Immature natural killer cell (primary cell): ENCODE results near the gene OAS2. TPM values are rescaled to one million over a fixed set of nuclear protein-coding genes. Genes with fewer than 3 reads are reported as not detected.

ENCODE experiments used
- DNase-seq, 3 donors: peaks; one replicate each; pipeline ENCODE4 v3.0.0; 2022; ENCODE audit warnings: mixed read lengths in 1 of 3
- H3K27ac Mint-ChIP-seq, 6 donors: one replicate each; pipeline ENCODE4 v1.8.0; 2020; ENCODE audit warnings: mixed read lengths in 6 of 6, mild to moderate bottlenecking in 5 of 6, inconsistent platforms in 4 of 6, moderate library complexity in 3 of 6
- H3K27me3 Mint-ChIP-seq, 3 donors: one replicate each; pipeline ENCODE4 v1.8.0; 2020 to 2021; ENCODE audit warnings: low read depth in 3 of 3, mild to moderate bottlenecking in 3 of 3, mixed read lengths in 3 of 3, moderate library complexity in 3 of 3, inconsistent platforms in 1 of 3
- H3K36me3 Mint-ChIP-seq, 3 donors: one replicate each; pipeline ENCODE4 v1.8.0; 2020; ENCODE audit warnings: mixed read lengths in 3 of 3, inconsistent platforms in 2 of 3, mild to moderate bottlenecking in 2 of 3
- H3K4me1 Mint-ChIP-seq, 2 donors: one replicate each; pipeline ENCODE4 v1.8.0; 2020; ENCODE audit warnings: inconsistent platforms in 2 of 2, mild to moderate bottlenecking in 2 of 2, mixed read lengths in 2 of 2, moderate library complexity in 1 of 2
- H3K4me3 Mint-ChIP-seq, 5 donors: one replicate each; pipeline ENCODE4 v1.8.0; 2020; ENCODE audit warnings: mild to moderate bottlenecking in 5 of 5, mixed read lengths in 5 of 5, inconsistent platforms in 3 of 5, moderate library complexity in 3 of 5
- H3K9me3 Mint-ChIP-seq, 6 donors: one replicate each; pipeline ENCODE4 v1.8.0; 2020; ENCODE audit warnings: mild to moderate bottlenecking in 6 of 6, mixed read lengths in 6 of 6, inconsistent platforms in 4 of 6, moderate library complexity in 3 of 6
- polyA plus RNA-seq, 3 donors: library from polyadenylated mRNA; unstranded; fragments of 300-500 nt; fragmentation: Illumina TruSeq; gene quantifications; one replicate each; pipeline ENCODE4 v1.2.3, GENCODE V29; 2021

Gene OAS2
- polyA plus RNA-seq, 3 donors from 2014 or later = 24.3 to 64.5 (median 26.9) TPM

DNA sequence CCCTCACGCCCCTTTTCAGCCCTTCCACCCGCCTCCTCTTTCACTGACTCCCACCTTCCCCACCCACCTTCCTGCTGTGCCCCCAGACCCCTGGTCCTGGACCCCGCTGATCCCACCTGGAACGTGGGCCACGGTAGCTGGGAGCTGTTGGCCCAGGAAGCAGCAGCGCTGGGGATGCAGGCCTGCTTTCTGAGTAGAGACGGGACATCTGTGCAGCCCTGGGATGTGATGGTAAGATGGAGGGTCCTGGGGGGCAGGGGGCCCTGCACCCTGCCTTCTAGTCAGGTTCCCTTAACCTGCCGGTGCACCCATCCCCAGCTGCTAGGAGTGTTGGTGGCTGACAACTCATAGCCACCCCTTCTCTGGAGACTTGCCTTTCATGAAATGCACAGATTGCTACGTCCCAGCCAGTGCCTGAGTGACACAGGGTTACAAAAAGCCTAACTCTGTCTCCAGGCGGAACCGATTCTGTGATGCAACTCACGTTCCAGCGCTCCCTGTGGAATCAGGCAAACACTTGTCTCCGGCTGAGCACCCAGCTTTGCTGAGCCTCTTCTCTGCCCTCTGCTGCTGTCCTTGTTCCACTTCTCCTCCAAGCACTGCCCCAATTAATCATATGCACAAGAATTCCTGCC is 15.0 kb upstream of the OAS2 start:
- Mint-ChIP-seq H3K36me3 (peaks cover 36 to 70% (median 69%) of the 10 kb centered on the region in 3 donors), H3K27ac (no peak overlapping the region)

DNA sequence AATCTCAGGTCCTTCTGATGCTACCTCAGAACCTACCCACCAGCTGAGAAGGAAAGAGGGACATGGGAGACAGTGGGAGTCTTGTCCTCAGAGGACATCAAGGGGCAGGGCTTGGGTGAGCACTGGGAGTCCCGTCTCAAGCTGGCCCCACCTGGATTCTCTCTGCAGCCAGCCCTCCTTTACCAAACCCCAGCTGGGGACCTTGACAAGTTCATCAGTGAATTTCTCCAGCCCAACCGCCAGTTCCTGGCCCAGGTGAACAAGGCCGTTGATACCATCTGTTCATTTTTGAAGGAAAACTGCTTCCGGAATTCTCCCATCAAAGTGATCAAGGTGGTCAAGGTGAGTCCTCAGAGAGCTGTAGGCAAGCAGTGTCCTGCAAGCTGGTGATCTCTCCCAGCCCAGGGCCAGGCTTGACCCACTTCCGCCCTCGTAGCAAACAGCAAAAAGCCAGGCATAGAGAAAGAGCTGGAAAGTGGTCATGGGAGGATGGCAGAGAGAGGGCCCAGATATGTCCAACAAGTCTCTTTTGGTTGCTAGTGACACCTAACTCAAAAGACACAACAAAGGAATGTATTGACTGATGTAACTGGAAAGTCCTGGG is 14.2 kb upstream of the OAS2 start:
- peaks cover 35 to 63% (median 62%) of the 10 kb centered on the region in 3 donors for H3K36me3 Mint-ChIP-seq
- H3K9me3 Mint-ChIP-seq = peaks cover 0 to 6% (median 0%) of the 10 kb centered on the region in 6 donors
- no peaks in the 10 kb centered on the region for H3K4me1 Mint-ChIP-seq
- H3K27me3 Mint-ChIP-seq = peaks cover 0 to 1% (median 0%) of the 10 kb centered on the region in 3 donors
- H3K4me3 Mint-ChIP-seq = no peak overlapping the region
- no peak for DNase-seq
- H3K27ac Mint-ChIP-seq = no peak overlapping the region

More for the DNA sequence above, 15.0 kb upstream of the OAS2 start:
- Mint-ChIP-seq H3K9me3 (peaks cover 0 to 6% (median 0%) of the 10 kb centered on the region in 6 donors), H3K27me3 (peaks cover 0 to 1% (median 0%) of the 10 kb centered on the region in 3 donors), H3K4me1 (no peaks in the 10 kb centered on the region), H3K4me3 (no peak overlapping the region)
- DNase-seq = no peak

DNA sequence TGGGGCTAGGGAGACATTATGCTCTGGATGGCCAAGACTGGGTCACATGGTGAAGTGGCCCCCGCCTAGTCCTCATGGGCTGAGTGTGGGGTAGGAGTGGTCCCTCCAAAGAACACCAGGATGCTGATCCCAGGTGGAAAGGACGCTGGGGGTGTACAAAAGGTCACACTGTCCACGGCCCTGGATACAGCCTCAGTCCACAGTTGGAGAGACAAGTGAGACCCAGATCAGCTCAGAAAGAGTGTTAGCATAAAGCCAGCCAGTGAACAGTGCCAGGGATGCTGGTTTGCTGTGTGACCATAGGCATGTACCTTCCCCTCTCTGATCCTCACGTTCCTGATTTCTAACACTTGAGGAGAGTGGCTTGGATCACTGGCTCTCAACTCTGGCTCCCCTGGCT is 13.4 kb upstream of the OAS2 start:
- no peak overlapping the region for H3K27ac Mint-ChIP-seq
- peaks cover 27 to 59% (median 56%) of the 10 kb centered on the region in 3 donors for H3K36me3 Mint-ChIP-seq
- H3K27me3 Mint-ChIP-seq = peaks cover 0 to 3% (median 0%) of the 10 kb centered on the region in 3 donors
- H3K4me3 Mint-ChIP-seq = no peak overlapping the region
- peaks cover 0 to 2% (median 0%) of the 10 kb centered on the region in 6 donors for H3K9me3 Mint-ChIP-seq
- no peak for DNase-seq
- H3K4me1 Mint-ChIP-seq = no peaks in the 10 kb centered on the region

DNA sequence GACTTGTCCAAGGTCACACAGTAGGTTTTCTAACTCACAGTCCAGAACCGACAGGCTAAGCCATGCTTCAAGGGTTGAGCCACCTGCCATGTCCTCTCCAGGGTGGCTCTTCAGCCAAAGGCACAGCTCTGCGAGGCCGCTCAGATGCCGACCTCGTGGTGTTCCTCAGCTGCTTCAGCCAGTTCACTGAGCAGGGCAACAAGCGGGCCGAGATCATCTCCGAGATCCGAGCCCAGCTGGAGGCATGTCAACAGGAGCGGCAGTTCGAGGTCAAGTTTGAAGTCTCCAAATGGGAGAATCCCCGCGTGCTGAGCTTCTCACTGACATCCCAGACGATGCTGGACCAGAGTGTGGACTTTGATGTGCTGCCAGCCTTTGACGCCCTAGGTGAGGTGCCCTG is 12.7 kb upstream of the OAS2 start:
- Mint-ChIP-seq H3K36me3 (peaks cover 26 to 57% (median 53%) of the 10 kb centered on the region in 3 donors), H3K4me3 (no peak overlapping the region), H3K9me3 (peaks cover 0 to 2% (median 0%) of the 10 kb centered on the region in 6 donors), H3K27me3 (peaks cover 0 to 3% (median 0%) of the 10 kb centered on the region in 3 donors), H3K27ac (no peak overlapping the region), H3K4me1 (no peaks in the 10 kb centered on the region)
- DNase-seq = no peak

DNA sequence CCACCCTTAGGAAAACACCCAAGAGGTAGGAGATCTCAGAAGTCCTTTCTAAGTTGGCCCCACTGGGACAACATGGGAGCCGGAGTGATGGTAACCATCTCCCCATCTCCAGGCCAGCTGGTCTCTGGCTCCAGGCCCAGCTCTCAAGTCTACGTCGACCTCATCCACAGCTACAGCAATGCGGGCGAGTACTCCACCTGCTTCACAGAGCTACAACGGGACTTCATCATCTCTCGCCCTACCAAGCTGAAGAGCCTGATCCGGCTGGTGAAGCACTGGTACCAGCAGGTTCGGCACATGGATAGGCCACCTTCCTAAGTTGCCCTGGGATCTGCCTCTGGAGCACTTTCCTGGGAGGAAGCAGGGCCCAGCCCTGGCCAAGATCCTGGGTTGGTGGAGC is 11.0 kb upstream of the OAS2 start:
- no peak for DNase-seq

DNA sequence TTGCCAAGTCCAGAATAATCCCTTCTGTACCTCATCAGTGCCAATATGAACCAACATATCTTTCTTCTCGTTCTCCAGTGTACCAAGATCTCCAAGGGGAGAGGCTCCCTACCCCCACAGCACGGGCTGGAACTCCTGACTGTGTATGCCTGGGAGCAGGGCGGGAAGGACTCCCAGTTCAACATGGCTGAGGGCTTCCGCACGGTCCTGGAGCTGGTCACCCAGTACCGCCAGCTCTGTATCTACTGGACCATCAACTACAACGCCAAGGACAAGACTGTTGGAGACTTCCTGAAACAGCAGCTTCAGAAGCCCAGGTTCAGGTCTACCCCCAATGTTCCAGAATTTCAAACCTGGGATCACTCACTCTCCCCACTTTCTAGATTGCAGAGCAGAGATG is 10.5 kb upstream of the OAS2 start:
- Mint-ChIP-seq H3K27me3 (peaks cover 0 to 3% (median 0%) of the 10 kb centered on the region in 3 donors), H3K27ac (no peak overlapping the region), H3K36me3 (peaks cover 12 to 36% (median 35%) of the 10 kb centered on the region in 3 donors), H3K4me3 (no peak overlapping the region), H3K4me1 (no peaks in the 10 kb centered on the region), H3K9me3 (peaks cover 0 to 2% (median 0%) of the 10 kb centered on the region in 6 donors)
- DNase-seq = no peak

More for the DNA sequence above, 11.0 kb upstream of the OAS2 start:
- Mint-ChIP-seq H3K4me1 (no peaks in the 10 kb centered on the region), H3K4me3 (no peak overlapping the region), H3K36me3 (peaks cover 16 to 40% (median 38%) of the 10 kb centered on the region in 3 donors), H3K27ac (no peak overlapping the region), H3K27me3 (peaks cover 0 to 3% (median 0%) of the 10 kb centered on the region in 3 donors), H3K9me3 (peaks cover 0 to 2% (median 0%) of the 10 kb centered on the region in 6 donors)

DNA sequence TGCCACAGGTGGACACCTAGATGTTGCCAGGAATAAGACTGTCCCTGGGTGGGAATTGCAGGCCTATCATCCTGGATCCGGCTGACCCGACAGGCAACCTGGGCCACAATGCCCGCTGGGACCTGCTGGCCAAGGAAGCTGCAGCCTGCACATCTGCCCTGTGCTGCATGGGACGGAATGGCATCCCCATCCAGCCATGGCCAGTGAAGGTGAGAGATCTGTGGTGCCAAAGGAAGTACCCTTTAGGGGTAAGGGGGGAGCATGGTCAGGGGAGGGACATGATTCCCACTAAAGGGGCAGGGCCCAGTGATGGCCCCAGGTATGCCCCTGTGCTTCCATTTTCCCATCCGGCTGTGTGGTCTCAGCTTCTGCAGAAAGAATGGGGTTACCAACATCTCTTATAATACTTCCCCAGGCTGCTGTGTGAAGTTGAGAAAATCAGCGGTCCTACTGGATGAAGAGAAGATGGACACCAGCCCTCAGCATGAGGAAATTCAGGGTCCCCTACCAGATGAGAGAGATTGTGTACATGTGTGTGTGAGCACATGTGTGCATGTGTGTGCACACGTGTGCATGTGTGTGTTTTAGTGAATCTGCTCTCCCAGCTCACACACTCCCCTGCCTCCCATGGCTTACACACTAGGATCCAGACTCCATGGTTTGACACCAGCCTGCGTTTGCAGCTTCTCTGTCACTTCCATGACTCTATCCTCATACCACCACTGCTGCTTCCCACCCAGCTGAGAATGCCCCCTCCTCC is 8.6 kb upstream of the OAS2 start:
- Mint-ChIP-seq H3K27ac (no peak overlapping the region), H3K36me3 (peaks cover 5 to 29% (median 25%) of the 10 kb centered on the region in 3 donors), H3K4me3 (no peak overlapping the region), H3K9me3 (no peaks in the 10 kb centered on the region), H3K4me1 (no peaks in the 10 kb centered on the region), H3K27me3 (peaks cover 0 to 3% (median 0%) of the 10 kb centered on the region in 3 donors)
- no peak for DNase-seq

DNA sequence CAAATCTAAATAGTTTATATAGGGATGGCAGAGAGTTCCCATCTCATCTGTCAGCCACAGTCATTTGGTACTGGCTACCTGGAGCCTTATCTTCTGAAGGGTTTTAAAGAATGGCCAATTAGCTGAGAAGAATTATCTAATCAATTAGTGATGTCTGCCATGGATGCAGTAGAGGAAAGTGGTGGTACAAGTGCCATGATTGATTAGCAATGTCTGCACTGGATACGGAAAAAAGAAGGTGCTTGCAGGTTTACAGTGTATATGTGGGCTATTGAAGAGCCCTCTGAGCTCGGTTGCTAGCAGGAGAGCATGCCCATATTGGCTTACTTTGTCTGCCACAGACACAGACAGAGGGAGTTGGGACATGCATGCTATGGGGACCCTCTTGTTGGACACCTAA is 7.9 kb upstream of the OAS2 start:
- peak overlapping the region in 1 of 6 donors; percentile 53 for H3K27ac Mint-ChIP-seq
- no peak for DNase-seq
- no peaks in the 10 kb centered on the region for H3K9me3 Mint-ChIP-seq
- peaks cover 5 to 29% (median 22%) of the 10 kb centered on the region in 3 donors for H3K36me3 Mint-ChIP-seq
- H3K4me3 Mint-ChIP-seq = no peak overlapping the region
- no peaks in the 10 kb centered on the region for H3K4me1 Mint-ChIP-seq
- peaks cover 0 to 3% (median 0%) of the 10 kb centered on the region in 3 donors for H3K27me3 Mint-ChIP-seq

DNA sequence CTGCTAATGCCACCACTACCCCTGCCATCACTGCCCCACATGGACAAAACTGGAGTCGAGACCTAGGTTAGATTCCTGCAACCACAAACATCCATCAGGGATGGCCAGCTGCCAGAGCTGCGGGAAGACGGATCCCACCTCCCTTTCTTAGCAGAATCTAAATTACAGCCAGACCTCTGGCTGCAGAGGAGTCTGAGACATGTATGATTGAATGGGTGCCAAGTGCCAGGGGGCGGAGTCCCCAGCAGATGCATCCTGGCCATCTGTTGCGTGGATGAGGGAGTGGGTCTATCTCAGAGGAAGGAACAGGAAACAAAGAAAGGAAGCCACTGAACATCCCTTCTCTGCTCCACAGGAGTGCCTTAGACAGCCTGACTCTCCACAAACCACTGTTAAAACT is 7.1 kb upstream of the OAS2 start:
- peaks cover 0 to 3% (median 0%) of the 10 kb centered on the region in 3 donors for H3K27me3 Mint-ChIP-seq
- peaks cover 3 to 27% (median 21%) of the 10 kb centered on the region in 3 donors for H3K36me3 Mint-ChIP-seq
- no peak for DNase-seq
- no peaks in the 10 kb centered on the region for H3K9me3 Mint-ChIP-seq
- H3K4me3 Mint-ChIP-seq = no peak overlapping the region
- no peaks in the 10 kb centered on the region for H3K4me1 Mint-ChIP-seq
- no peak overlapping the region for H3K27ac Mint-ChIP-seq

DNA sequence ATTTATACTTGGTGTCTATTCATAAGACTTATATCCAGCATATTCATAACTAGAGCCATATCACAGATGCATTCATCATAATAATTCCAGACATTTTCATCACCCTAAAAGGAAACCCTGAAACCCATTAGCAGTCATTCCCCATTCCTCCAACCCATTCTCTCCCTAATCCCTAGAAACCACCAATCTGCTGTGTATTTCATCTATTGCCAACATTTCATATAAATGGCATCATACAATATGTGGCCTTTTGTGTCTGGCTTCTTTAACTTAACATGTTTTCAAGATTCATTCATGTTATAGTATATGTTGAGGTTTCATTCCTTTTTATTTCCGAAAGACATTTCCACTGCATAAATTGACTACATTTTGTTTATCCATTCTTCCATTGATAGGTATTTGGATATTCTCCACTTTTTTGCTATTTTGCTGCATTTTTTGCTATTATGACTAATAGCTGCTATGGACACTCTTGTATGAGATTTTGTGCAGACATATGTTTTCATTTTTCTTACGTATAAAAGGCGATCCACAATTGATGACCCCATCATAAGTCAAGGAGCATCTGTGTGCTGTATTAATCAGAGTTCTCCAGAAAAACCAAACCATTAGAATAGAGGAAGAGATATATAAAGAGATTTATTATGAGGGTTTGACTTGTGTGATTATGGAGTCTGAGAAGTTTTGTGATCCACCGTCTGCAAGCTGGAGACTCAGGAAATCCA is 5.1 kb upstream of the OAS2 start:
- DNase-seq = no peak
- H3K9me3 Mint-ChIP-seq = no peaks in the 10 kb centered on the region
- H3K27ac Mint-ChIP-seq = peak overlapping the region in 1 of 6 donors; percentile 1
- peaks cover 0 to 2% (median 0%) of the 10 kb centered on the region in 3 donors for H3K27me3 Mint-ChIP-seq
- no peak overlapping the region for H3K4me3 Mint-ChIP-seq
- peaks cover 9 to 12% of the 10 kb centered on the region in 2 donors for H3K4me1 Mint-ChIP-seq
- H3K36me3 Mint-ChIP-seq = peaks cover 0 to 19% (median 8%) of the 10 kb centered on the region in 3 donors

DNA sequence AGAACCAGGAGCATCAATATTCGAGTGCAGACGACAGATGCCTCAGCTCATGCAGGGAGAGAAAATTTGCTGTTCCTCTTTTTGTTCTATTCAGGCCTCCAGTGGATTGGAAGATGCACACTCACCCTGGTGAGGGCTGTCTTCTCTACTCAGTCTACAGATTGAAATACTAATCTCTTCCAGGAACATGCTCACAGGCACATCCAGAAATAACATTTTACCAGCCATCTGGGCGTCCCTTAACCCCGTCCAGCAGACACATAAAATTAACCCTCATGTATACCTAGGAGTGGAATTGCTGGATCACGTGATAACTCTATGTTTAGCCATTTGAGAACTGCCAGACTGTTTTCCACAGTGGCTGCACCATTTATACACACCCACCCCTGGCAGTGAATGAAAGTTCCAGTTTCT is 4.5 kb upstream of the OAS2 start:
- Mint-ChIP-seq H3K4me3 (no peak overlapping the region), H3K36me3 (peaks cover 0 to 18% (median 8%) of the 10 kb centered on the region in 3 donors), H3K9me3 (no peaks in the 10 kb centered on the region), H3K4me1 (peaks cover 12 to 15% of the 10 kb centered on the region in 2 donors), H3K27ac (peak overlapping the region in 1 of 6 donors; percentile 1), H3K27me3 (peaks cover 0 to 3% (median 0%) of the 10 kb centered on the region in 3 donors)
- no peak for DNase-seq

DNA sequence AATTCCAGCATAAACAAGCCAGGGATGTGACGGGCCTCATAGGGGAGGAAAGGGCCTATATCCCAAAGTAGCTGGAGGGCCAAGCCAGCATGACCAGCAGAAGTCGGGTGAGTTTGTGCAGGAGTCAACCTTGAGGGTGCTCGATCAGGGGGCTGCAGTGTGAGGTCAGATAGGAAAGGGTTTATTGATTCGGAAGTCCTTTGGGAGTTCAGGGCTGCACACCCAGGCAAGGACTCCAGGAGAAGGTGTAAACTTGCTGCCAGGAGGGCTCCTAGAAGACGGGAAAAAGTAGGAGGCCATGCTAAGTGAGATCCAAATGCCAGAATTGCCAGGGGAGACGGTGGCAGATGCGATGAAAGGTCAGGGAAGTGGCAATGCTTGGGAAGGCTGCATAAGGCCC is 3.4 kb upstream of the OAS2 start:
- H3K4me1 Mint-ChIP-seq = peaks cover 21 to 26% of the 10 kb centered on the region in 2 donors
- peaks cover 0 to 1% (median 0%) of the 10 kb centered on the region in 3 donors for H3K27me3 Mint-ChIP-seq
- H3K36me3 Mint-ChIP-seq = peaks cover 0 to 16% (median 4%) of the 10 kb centered on the region in 3 donors
- no peak for DNase-seq
- H3K9me3 Mint-ChIP-seq = no peaks in the 10 kb centered on the region
- no peak overlapping the region for H3K27ac Mint-ChIP-seq
- H3K4me3 Mint-ChIP-seq = no peak overlapping the region

DNA sequence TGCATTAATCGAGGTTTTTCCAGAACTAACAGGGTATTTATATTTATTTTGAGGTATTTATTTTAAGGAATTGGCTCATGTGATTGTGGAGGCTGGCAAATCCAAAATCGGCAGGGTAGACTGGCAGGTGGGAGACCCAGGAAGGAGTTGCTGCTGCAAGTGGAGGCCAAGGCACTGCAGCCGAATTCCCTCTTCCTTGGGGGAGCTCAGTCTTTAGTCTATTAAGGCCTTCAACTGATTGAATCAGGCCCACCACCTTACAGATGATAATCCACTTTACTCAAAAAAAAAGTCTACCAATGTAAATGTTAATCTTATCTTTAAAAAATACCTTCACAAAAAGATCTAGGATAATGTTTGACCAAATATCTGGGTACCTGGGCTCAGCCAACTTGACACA is 1.2 kb upstream of the OAS2 start:
- no peaks in the 10 kb centered on the region for H3K9me3 Mint-ChIP-seq
- peaks cover 0 to 19% (median 4%) of the 10 kb centered on the region in 3 donors for H3K36me3 Mint-ChIP-seq
- peak overlapping the region; percentile 7 to 99 (median 92) for H3K4me3 Mint-ChIP-seq
- no peak for DNase-seq
- peak overlapping the region; percentile 84 to 100 (median 98) for H3K27ac Mint-ChIP-seq
- H3K27me3 Mint-ChIP-seq = peaks cover 0 to 1% (median 0%) of the 10 kb centered on the region in 3 donors
- H3K4me1 Mint-ChIP-seq = peaks cover 44 to 48% of the 10 kb centered on the region in 2 donors
